Central memory CD8-positive, alpha-beta T cell (primary cell): ENCODE results near the gene LYZL1.

ENCODE experiments used
- ATAC-seq: fragments of 150-1000 bp; cut with Tn5 transposase; replicated peaks from 2 replicates; pipeline ENCODE4 v1.10.0; 2022; ENCODE audit warnings: mild to moderate bottlenecking, moderate FRiP score, moderate number of reproducible peaks; ENCODE audit not compliant: poor library complexity, severe bottlenecking; ENCODE audit errors: extremely low read depth
- DNase-seq, 2 donors: peaks; one replicate each; pipeline ENCODE4 v3.0.0; 2021; ENCODE audit warnings: low spot score in 2 of 2
- H3K27ac Mint-ChIP-seq: one replicate; pipeline ENCODE4 v1.8.0; 2022; ENCODE audit warnings: low read depth, mild to moderate bottlenecking, moderate library complexity, mixed read lengths
- H3K27me3 Mint-ChIP-seq: one replicate; pipeline ENCODE4 v1.8.0; 2022; ENCODE audit warnings: mixed read lengths
- H3K36me3 Mint-ChIP-seq: one replicate; pipeline ENCODE4 v1.8.0; 2022; ENCODE audit warnings: mild to moderate bottlenecking, moderate library complexity, mixed read lengths; ENCODE audit not compliant: insufficient read depth
- H3K4me1 Mint-ChIP-seq: one replicate; pipeline ENCODE4 v1.8.0; 2022; ENCODE audit warnings: mixed read lengths
- H3K4me3 Mint-ChIP-seq: one replicate; pipeline ENCODE4 v1.8.0; 2022; ENCODE audit warnings: mild to moderate bottlenecking, moderate library complexity, mixed read lengths
- H3K9me3 Mint-ChIP-seq: one replicate; pipeline ENCODE4 v1.8.0; 2022; ENCODE audit warnings: mixed read lengths

The LYZL1 gene

DNA sequence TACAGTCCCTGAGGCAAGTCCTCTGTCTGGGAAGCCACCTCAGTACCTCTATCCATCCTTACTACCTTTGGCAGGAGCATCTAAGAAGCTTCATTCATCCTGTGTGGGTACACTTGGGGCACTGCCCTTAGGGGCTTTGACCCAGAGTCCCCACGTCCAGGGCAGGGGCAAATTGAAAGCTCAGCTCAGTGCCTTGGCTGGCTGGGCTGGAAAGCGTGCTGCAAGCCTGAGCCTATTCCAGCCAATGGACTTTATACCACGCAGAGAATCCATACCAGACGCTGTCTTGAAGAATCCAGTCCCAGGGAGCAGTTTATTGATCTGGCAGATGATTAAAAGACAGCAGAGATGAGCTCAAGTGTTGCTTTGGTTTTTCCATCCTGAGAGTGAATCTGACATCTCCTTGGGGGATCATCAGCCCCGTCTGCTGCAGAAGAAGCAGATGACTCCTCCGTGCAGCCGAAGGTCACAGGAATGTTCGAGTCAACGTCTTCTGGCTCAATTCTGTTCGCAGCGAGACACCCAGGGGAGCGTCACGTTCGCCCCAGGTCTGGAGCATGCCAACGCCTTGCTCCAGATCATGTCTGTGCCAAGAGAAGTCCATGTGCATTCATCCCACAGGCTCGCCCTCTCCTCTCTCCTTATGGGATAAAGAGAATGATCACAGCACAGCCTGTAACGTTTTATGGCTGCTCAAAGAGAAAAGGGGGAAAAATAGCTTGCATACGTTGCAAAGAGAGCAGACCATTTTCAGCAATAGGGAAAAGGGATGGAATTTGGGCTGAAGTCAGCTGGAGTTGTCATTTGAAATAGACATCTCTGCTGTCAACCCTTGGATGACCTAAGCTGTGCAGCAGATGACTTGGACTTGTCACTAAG, 35.8 kb upstream of the LYZL1 start:
- H3K4me3 Mint-ChIP-seq: no peak overlapping the region
- H3K27ac Mint-ChIP-seq: no peak overlapping the region
- H3K27me3 Mint-ChIP-seq: peaks cover 57% of the 10 kb centered on the region
- no peak for DNase-seq
- no peak for ATAC-seq
- H3K9me3 Mint-ChIP-seq: no peaks in the 10 kb centered on the region
- peaks cover 2% of the 10 kb centered on the region for H3K36me3 Mint-ChIP-seq
- no peaks in the 10 kb centered on the region for H3K4me1 Mint-ChIP-seq

DNA sequence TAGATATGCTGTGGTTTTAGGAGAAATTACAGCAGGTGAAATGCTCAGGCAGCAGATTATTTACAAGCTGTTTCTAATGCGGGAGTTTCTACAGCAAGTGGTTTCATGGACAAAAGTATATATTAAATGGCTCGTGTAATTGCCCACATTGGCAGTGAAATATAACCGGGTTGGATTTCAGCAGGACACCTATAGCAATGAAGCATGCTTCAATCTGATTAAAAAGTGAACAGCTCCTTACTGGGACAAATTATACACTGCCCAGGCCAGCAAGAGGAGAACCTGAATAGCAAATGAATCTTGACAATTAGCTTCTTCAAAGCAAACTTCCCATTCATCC, 35.2 kb upstream of the LYZL1 start:
- no peak for ATAC-seq
- peaks cover 57% of the 10 kb centered on the region for H3K27me3 Mint-ChIP-seq
- DNase-seq: no peak
- H3K36me3 Mint-ChIP-seq: peaks cover 2% of the 10 kb centered on the region
- H3K4me1 Mint-ChIP-seq: no peaks in the 10 kb centered on the region
- no peaks in the 10 kb centered on the region for H3K9me3 Mint-ChIP-seq
- no peak overlapping the region for H3K4me3 Mint-ChIP-seq
- H3K27ac Mint-ChIP-seq: no peak overlapping the region

DNA sequence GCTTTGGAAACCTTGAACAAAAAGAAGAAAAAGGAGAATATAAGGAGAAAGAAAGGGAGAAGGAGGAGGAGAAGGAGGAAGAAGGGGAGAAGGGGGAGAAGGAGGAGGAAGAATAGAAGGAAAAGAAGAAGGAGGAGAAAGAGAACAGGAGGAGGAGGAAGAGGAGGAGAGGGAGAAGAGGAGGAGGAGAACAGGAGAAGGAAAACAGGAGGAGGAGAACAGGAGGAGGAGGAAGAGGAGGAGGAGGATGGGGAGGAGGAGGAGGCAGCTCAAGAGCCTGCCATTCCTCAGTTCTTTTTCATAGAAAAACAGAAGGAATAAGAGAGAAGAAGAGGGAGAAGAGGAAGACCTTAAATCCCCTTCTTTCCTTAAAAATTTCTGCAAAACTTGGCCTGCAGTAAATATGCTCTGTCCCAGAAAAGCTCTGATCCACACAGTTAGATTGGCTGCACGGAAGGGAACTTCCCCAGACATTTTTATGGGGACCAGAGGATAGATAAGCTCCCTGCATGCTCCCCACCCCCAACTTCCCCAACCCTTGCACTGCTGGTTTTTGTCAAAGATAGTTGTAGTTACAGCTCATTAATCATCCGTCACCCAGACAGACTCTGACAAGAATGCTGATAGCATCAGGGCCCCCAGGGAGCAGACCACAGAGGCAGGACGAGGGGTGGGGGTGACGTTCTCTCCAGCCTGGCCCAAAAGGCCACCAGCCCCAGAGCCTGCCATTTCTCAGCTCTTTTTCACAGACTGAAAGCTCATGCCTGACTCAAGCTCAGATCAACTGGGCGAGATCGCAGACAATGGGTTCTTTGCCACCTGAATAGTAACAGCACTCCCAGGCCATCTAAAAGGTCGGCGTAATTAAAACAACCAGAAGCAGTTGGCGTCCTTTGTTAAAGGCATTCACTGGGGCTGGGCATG, 34.5 kb upstream of the LYZL1 start:
- H3K27me3 Mint-ChIP-seq: peaks cover 57% of the 10 kb centered on the region
- no peak overlapping the region for H3K4me3 Mint-ChIP-seq
- H3K36me3 Mint-ChIP-seq: peaks cover 2% of the 10 kb centered on the region
- no peak overlapping the region for H3K27ac Mint-ChIP-seq
- no peak for ATAC-seq
- H3K4me1 Mint-ChIP-seq: no peaks in the 10 kb centered on the region
- no peak for DNase-seq
- H3K9me3 Mint-ChIP-seq: no peaks in the 10 kb centered on the region

DNA sequence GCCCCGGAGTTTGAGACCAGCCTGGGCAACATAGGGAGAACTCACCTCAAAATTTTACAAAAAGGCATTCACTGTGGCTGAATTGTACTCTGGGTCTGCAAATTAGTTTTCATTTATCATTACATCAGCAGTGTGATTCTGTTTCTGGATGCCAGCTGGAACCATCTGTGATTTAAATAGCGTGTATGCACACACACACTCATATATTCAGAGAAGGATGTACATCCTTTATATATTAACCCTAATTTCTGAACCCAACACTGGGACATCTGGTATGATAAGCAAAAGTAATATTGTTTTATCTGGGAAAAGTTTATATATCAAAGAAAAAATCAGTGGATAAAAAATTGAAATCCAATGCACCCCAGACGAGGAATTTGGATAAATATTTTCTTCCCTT, 33.8 kb upstream of the LYZL1 start:
- Mint-ChIP-seq H3K4me1 (no peaks in the 10 kb centered on the region), H3K36me3 (peaks cover 2% of the 10 kb centered on the region), H3K27ac (no peak overlapping the region), H3K27me3 (peaks cover 56% of the 10 kb centered on the region), H3K9me3 (no peaks in the 10 kb centered on the region), H3K4me3 (no peak overlapping the region)
- no peak for ATAC-seq
- no peak for DNase-seq

DNA sequence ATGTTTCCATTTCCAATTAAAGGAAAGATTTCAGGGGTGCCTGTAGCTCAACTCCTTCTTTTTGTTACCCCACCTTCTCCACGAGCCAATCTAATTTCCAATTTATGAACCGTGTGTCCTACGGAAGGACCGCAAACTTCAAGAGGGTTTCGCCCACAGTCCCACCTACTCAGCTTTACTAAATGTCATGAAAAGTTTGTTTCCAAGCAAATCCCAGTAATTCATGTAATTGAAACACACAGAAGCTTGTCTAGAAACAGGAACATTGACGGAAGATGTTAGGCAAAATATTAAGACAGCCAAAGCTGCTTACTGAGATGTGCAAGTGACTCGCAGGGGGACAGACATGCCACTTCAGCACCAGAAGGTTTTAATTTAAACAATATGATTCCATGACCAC, 32.9 kb upstream of the LYZL1 start:
- Mint-ChIP-seq H3K4me3 (no peak overlapping the region), H3K36me3 (peaks cover 2% of the 10 kb centered on the region), H3K4me1 (no peaks in the 10 kb centered on the region), H3K27ac (no peak overlapping the region), H3K9me3 (no peaks in the 10 kb centered on the region), H3K27me3 (peaks cover 47% of the 10 kb centered on the region)
- no peak for ATAC-seq
- DNase-seq: no peak

DNA sequence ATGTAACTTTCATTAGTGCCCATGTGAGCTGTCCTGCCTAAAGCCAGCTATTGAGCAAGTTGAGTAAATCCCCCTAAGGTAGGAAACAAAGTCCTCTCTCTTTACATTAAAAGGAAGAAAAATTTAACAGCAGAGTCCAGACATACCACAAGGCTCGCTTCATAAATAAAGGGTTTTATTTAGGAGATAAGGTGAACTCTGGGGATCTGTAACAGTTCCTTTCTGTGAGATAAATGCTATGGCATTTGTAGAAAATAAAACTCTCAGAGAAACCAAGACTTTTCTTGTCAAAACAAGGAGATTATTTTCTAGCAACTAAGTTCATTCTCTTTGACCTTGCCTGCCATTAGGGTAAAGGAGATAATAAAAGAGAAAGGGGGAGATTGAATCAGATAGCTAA, 32.3 kb upstream of the LYZL1 start:
- H3K27ac Mint-ChIP-seq: no peak overlapping the region
- peaks cover 2% of the 10 kb centered on the region for H3K36me3 Mint-ChIP-seq
- H3K4me1 Mint-ChIP-seq: no peaks in the 10 kb centered on the region
- no peaks in the 10 kb centered on the region for H3K9me3 Mint-ChIP-seq
- no peak overlapping the region for H3K4me3 Mint-ChIP-seq
- DNase-seq (no peak), ATAC-seq (no peak)
- peaks cover 47% of the 10 kb centered on the region for H3K27me3 Mint-ChIP-seq

DNA sequence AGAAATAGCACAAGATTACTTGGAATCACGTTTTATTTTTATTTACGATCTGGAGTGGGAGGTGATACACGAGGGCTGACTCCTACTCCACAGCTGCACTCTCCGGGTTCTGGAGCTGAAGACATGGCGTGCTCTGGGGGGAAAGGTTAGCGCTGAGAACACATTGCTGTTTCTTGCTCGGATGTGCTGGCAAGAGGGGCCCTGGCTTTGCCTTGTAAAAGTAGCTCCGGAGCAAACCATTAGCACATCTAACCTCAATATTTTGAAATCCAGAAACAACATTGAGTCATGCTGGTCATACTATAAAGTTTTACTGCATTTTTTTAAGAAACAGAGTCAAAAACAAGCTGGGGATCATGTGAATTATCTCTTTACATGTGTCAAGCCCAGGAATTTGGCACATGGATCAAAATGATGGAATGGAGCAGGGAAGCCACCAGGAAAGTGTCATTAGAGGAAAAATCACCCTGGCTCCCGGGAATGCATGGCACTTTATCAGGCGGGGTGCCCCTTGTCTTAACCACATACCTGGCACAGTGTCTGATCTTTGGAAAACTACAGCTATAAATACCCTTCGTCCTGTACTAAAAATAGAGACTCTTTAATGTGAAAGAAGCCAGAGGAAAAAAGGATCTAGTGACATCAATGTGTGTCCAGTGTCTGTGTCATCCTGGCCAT, 31.6 kb upstream of the LYZL1 start:
- Mint-ChIP-seq H3K36me3 (peaks cover 2% of the 10 kb centered on the region), H3K27ac (no peak overlapping the region), H3K4me3 (no peak overlapping the region), H3K9me3 (no peaks in the 10 kb centered on the region), H3K4me1 (no peaks in the 10 kb centered on the region), H3K27me3 (peaks cover 52% of the 10 kb centered on the region)
- no peak for ATAC-seq
- no peak for DNase-seq

DNA sequence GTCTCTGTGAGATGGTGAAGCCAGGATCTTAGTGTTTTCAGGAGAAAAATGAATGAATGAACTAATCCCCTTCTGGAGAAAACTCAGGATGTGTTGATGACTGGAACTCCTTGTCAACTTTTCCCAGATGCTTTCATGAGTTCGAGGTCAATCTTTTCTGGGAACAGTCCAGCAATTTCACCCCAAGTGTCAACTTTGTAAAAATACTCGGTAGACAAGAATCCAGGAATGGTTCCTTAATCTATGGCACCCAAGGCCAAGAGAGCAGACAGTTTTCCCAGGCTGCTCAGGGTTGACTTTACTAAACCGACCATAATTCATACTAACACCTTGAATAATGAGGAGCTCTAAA, 31.1 kb upstream of the LYZL1 start:
- H3K36me3 Mint-ChIP-seq: peaks cover 2% of the 10 kb centered on the region
- H3K27me3 Mint-ChIP-seq: peaks cover 55% of the 10 kb centered on the region
- H3K4me3 Mint-ChIP-seq: no peak overlapping the region
- no peaks in the 10 kb centered on the region for H3K4me1 Mint-ChIP-seq
- no peak for ATAC-seq
- no peak overlapping the region for H3K27ac Mint-ChIP-seq
- no peaks in the 10 kb centered on the region for H3K9me3 Mint-ChIP-seq
- DNase-seq: no peak

DNA sequence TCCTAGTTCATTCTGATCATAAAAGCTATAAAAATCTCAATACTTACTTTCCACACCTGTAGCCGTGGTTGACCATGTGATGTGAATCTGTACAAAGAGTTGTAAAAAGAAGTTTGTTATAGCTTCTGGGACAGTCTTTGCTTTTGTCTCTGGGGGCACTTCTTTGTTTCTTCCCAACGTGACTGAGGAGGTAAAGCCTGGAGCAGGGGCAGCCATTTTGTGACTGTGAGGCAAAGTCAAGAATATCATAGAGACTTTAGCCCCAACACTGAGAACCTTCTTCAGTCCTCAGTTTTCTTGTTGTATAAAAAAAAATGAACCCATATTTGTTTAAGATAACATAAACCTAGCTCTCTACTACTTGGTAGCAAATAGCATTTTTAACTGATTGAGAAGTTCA, 29.4 kb upstream of the LYZL1 start:
- no peaks in the 10 kb centered on the region for H3K9me3 Mint-ChIP-seq
- H3K36me3 Mint-ChIP-seq: peaks cover 2% of the 10 kb centered on the region
- DNase-seq (no peak), ATAC-seq (no peak)
- H3K27me3 Mint-ChIP-seq: peaks cover 51% of the 10 kb centered on the region
- no peaks in the 10 kb centered on the region for H3K4me1 Mint-ChIP-seq
- no peak overlapping the region for H3K4me3 Mint-ChIP-seq
- no peak overlapping the region for H3K27ac Mint-ChIP-seq

DNA sequence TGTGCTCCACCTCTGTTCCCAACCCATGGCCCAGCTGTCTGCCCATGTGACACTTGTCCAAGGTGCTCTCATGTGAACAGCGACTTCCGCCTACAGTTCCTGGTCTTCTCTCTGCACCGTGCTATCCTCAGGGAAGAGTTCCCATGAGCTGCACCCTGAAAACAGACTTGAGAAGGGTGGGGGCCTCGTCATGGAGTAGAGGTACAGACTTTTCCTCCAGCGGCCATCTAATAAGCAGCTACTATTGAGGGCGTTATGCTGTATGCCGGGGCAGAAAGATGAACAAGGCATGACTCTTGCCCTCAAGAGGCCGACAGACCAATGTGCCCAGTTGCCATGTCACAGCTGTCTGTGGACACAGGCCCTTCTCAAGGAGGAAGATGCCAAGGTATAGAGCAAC, 25.4 kb upstream of the LYZL1 start:
- H3K36me3 Mint-ChIP-seq: no peaks in the 10 kb centered on the region
- H3K9me3 Mint-ChIP-seq: no peaks in the 10 kb centered on the region
- no peaks in the 10 kb centered on the region for H3K4me1 Mint-ChIP-seq
- ATAC-seq (no peak), DNase-seq (no peak)
- H3K27me3 Mint-ChIP-seq: peaks cover 25% of the 10 kb centered on the region
- H3K27ac Mint-ChIP-seq: no peak overlapping the region
- no peak overlapping the region for H3K4me3 Mint-ChIP-seq

DNA sequence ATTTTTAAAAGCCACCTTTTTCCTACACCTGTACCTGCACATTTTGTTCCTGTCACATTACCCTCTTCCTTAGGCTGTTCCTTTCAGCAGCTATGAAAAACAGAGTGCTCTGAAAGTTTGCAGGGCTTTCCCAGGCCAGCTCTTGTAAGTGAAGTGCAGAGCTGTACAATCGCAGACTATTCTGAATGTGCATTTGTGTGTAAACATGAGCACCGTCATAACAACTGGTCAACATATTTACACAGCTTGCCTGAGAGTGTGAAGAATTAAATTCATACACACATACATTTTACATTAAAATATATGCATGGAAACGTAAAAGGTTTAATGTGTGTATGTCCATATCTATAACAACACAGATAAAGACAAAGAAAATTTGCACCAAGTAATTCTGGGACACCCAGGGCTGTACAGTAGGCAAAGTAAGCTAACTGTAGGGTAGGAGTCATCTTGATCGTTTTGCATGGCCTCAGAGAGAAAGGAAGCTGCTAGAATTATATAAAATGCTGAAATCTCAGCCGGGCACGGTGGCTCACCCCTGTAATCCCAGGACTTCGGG, 23.6 kb upstream of the LYZL1 start:
- H3K4me1 Mint-ChIP-seq: no peaks in the 10 kb centered on the region
- DNase-seq (no peak), ATAC-seq (no peak)
- no peak overlapping the region for H3K27ac Mint-ChIP-seq
- H3K9me3 Mint-ChIP-seq: no peaks in the 10 kb centered on the region
- no peaks in the 10 kb centered on the region for H3K36me3 Mint-ChIP-seq
- H3K4me3 Mint-ChIP-seq: no peak overlapping the region
- peaks cover 25% of the 10 kb centered on the region for H3K27me3 Mint-ChIP-seq

DNA sequence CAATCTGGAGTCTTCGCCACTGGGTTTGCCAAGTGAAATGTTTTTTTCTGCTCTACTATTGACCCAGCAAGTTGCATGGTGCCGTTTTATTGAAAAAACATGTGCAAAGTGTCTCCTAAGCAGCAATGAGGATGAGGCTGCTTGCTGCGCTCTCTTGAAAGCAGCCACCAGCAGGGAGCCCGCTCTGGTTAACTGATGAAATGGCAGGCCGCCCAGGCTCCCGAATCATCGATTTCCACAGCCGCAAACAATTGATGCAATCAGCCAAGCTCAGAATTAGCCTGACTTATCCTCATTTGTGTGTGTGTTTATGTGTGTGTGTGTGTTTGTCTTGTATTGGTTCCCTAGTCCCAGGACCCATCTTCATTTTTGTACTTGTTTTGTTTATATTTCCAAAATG, 22.2 kb upstream of the LYZL1 start:
- DNase-seq (no peak), ATAC-seq (no peak)
- Mint-ChIP-seq H3K4me1 (no peaks in the 10 kb centered on the region), H3K9me3 (no peaks in the 10 kb centered on the region), H3K36me3 (no peaks in the 10 kb centered on the region), H3K27ac (no peak overlapping the region), H3K27me3 (peaks cover 19% of the 10 kb centered on the region), H3K4me3 (no peak overlapping the region)
